OCI-LY7 (cell line): ENCODE results near the gene SIRT5.

Experiments used
- CTCF ChIP-seq: fragments of 200-600 bp; sonication (generic); conservative IDR thresholded peaks from 2 replicates; pipeline ENCODE4 v1.5.1; 2014; ENCODE audit warnings: mild to moderate bottlenecking, antibody characterized with exemption, low read length, moderate library complexity, mixed read lengths
- EZH2phosphoT487 ChIP-seq: fragments of 200-600 bp; sonication (generic); IDR thresholded peaks from 2 replicates; pipeline ENCODE4 v1.6.1; 2018; ENCODE audit warnings: low read depth, borderline replicate concordance, mild to moderate bottlenecking, mixed run types, antibody characterized with exemption, low read length, moderate library complexity, mixed read lengths

- TF ChIP-seq CTCF: no peak
- TF ChIP-seq EZH2phosphoT487: no peak
These were observed 5.4 kb upstream of the SIRT5 start for GRCh38 chr6:13568970-13569369.
